Glutamatergic neuron (in vitro differentiated cells): ENCODE data around the gene LTBR. TPM values are rescaled to one million over a fixed set of nuclear protein-coding genes. Genes with fewer than 3 reads are reported as not detected.

Source experiments
- DNase-seq: peaks from one replicate; pipeline ENCODE4 v3.0.0; 2022
- H3K27ac Mint-ChIP-seq: one replicate; pipeline ENCODE4 v1.8.0; 2020; ENCODE audit warnings: mild to moderate bottlenecking, mixed read lengths, inconsistent platforms; ENCODE audit not compliant: unreplicated experiment
- H3K27me3 Mint-ChIP-seq: one replicate; pipeline ENCODE4 v1.8.0; 2020; ENCODE audit warnings: mild to moderate bottlenecking, moderate library complexity, mixed read lengths, inconsistent platforms; ENCODE audit not compliant: unreplicated experiment
- H3K36me3 Mint-ChIP-seq: one replicate; pipeline ENCODE4 v1.8.0; 2020; ENCODE audit warnings: mild to moderate bottlenecking, mixed read lengths, inconsistent platforms; ENCODE audit not compliant: unreplicated experiment
- H3K4me1 Mint-ChIP-seq: one replicate; pipeline ENCODE4 v1.8.0; 2020; ENCODE audit warnings: mild to moderate bottlenecking, low read depth, mixed read lengths, inconsistent platforms; ENCODE audit not compliant: unreplicated experiment
- H3K4me3 Mint-ChIP-seq: one replicate; pipeline ENCODE4 v1.8.0; 2020; ENCODE audit warnings: mild to moderate bottlenecking, mixed read lengths, inconsistent platforms; ENCODE audit not compliant: unreplicated experiment
- H3K9me3 Mint-ChIP-seq: one replicate; pipeline ENCODE4 v1.8.0; 2020; ENCODE audit warnings: mild to moderate bottlenecking, moderate library complexity, mixed read lengths, inconsistent platforms; ENCODE audit not compliant: unreplicated experiment
- CTCF ChIP-seq: fragments of 200-600 bp; sonication (generic); IDR thresholded peaks from one replicate; pipeline ENCODE4 v1.5.0; 2021; ENCODE audit not compliant: partially characterized antibody, unreplicated experiment
- total RNA-seq: library from RNA; stranded (reverse); fragmentation: NEBNext Ultra II Directional; extraction: Animal tissue kit (Norgen Biotek cat#: 25700); gene quantifications from one replicate; pipeline ENCODE4 v1.2.1, GENCODE V29; 2021; ENCODE audit not compliant: unreplicated experiment

Gene LTBR
- total RNA-seq, 1 donor from 2014 or later, result not detected

GRCh38 chr12:6373022-6373787, 10.8 kb upstream of the LTBR start:
- Mint-ChIP-seq H3K27me3 (peaks cover 20% of the 10 kb centered on the region), H3K27ac (no peak overlapping the region), H3K4me1 (peaks cover 9% of the 10 kb centered on the region), H3K36me3 (no peaks in the 10 kb centered on the region), H3K9me3 (peaks cover 4% of the 10 kb centered on the region), H3K4me3 (no peak overlapping the region)
- TF ChIP-seq CTCF, result no peak
- DNase-seq, result no peak

GRCh38 chr12:6374028-6374785, 9.8 kb upstream of the LTBR start:
- H3K27ac Mint-ChIP-seq, result no peak overlapping the region
- H3K4me1 Mint-ChIP-seq, result peaks cover 9% of the 10 kb centered on the region
- H3K4me3 Mint-ChIP-seq, result no peak overlapping the region
- H3K36me3 Mint-ChIP-seq, result no peaks in the 10 kb centered on the region
- no peak for DNase-seq
- peaks cover 3% of the 10 kb centered on the region for H3K9me3 Mint-ChIP-seq
- H3K27me3 Mint-ChIP-seq, result peaks cover 20% of the 10 kb centered on the region
- TF ChIP-seq CTCF, result no peak

- no peak for TF ChIP-seq CTCF
- no peak overlapping the region for H3K4me3 Mint-ChIP-seq
- peaks cover 3% of the 10 kb centered on the region for H3K9me3 Mint-ChIP-seq
- no peak for DNase-seq
- H3K4me1 Mint-ChIP-seq, result peaks cover 9% of the 10 kb centered on the region
- peaks cover 19% of the 10 kb centered on the region for H3K27me3 Mint-ChIP-seq
- no peaks in the 10 kb centered on the region for H3K36me3 Mint-ChIP-seq
- no peak overlapping the region for H3K27ac Mint-ChIP-seq
These were observed 9.2 kb upstream of the LTBR start for GRCh38 chr12:6374786-6375160.

GRCh38 chr12:6375269-6376078, 8.5 kb upstream of the LTBR start, which contains the start of gene SCNN1A:
SCNN1A (minus strand) TSS chr12:6375563; CDS start chr12:6374783, 780 bp downstream.
- Mint-ChIP-seq H3K4me1 (peaks cover 9% of the 10 kb centered on the region), H3K27ac (no peak within 1 kb of the TSS), H3K4me3 (no peak within 1 kb of the TSS), H3K27me3 (peaks cover 17% of the 10 kb centered on the region), H3K36me3 (no peaks in the 10 kb centered on the region), H3K9me3 (peaks cover 3% of the 10 kb centered on the region)
- no peak for DNase-seq
- TF ChIP-seq CTCF, result no peak
